ENCODE measurements around the gene MLLT1. TPM values are rescaled to one million over a fixed set of nuclear protein-coding genes. Genes with fewer than 3 reads are reported as not detected.

The MLLT1 gene
- total RNA-seq, 1 donor from 2014 or later, result 23.1 TPM

- no peak for TF ChIP-seq CTCF (IDR thresholded peaks at IDR 0.05; ENCODE audit: insufficient read depth, low read length, poor library complexity, severe bottlenecking)
- no peaks in the 10 kb centered on the region for H3K27me3 ChIP-seq (ENCODE audit: control insufficient read depth, insufficient read depth, low read length)
- no peaks in the 10 kb centered on the region for H3K36me3 ChIP-seq (ENCODE audit: control insufficient read depth, insufficient read depth, low read length)
- DNase-seq (ENCODE audit: low read depth), result no peak
- H3K4me3 ChIP-seq (ENCODE audit: low read depth, low read length), result no peak overlapping the region
Measured at GRCh38 chr19:6217752-6218334, 61.9 kb downstream of the MLLT1 start.

DNA sequence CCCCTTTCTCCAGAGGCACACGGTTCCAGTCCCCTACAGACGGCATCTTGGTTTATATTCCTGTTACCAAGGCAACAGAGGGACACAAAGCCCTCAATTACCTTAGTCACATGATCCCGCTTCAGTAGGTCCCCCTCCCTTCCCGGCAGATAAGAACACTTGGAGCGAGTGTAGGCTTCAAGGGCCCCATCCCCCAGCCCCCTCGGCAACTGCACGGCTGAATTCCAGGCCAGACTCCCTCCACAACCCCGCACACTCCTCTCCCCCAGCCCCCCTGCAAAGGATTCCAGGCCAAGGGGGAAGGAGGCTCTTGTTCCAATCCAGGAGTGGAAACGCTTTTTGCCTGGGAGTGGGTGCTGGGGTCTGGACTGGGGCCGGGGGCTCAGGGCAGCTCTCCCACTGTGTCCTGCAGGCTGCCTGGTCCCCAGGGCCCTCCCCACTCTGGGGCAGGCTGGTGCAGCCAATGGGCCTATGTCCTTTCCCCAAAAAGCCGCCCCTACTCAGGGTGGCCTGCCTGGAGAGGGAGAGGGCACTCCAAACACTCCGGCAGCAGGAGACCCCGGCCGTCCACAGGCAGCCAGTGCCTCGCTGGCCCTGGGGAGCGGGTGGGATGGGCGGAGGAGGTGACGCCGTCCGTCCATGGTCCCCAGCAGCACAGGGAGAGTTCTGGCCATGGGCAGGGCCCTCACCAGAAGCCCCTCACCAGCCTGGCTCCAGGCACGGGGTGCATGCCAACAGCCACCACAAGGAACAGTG, 62.6 kb downstream of the MLLT1 start:
- TF ChIP-seq CTCF (IDR thresholded peaks at IDR 0.05; ENCODE audit: insufficient read depth, low read length, poor library complexity, severe bottlenecking), result no peak
- no peaks in the 10 kb centered on the region for H3K36me3 ChIP-seq (ENCODE audit: control insufficient read depth, insufficient read depth, low read length)
- no peak for DNase-seq (ENCODE audit: low read depth)
- no peak overlapping the region for H3K4me3 ChIP-seq (ENCODE audit: low read depth, low read length)
- no peaks in the 10 kb centered on the region for H3K27me3 ChIP-seq (ENCODE audit: control insufficient read depth, insufficient read depth, low read length)

GRCh38 chr19:6216236-6216995, 63.4 kb downstream of the MLLT1 start:
- no peak for TF ChIP-seq CTCF (IDR thresholded peaks at IDR 0.05; ENCODE audit: insufficient read depth, low read length, poor library complexity, severe bottlenecking)
- Histone ChIP-seq H3K36me3 (ENCODE audit: control insufficient read depth, insufficient read depth, low read length) (no peaks in the 10 kb centered on the region), H3K4me3 (ENCODE audit: low read depth, low read length) (no peak overlapping the region), H3K27me3 (ENCODE audit: control insufficient read depth, insufficient read depth, low read length) (no peaks in the 10 kb centered on the region)
- no peak for DNase-seq (ENCODE audit: low read depth)

DNA sequence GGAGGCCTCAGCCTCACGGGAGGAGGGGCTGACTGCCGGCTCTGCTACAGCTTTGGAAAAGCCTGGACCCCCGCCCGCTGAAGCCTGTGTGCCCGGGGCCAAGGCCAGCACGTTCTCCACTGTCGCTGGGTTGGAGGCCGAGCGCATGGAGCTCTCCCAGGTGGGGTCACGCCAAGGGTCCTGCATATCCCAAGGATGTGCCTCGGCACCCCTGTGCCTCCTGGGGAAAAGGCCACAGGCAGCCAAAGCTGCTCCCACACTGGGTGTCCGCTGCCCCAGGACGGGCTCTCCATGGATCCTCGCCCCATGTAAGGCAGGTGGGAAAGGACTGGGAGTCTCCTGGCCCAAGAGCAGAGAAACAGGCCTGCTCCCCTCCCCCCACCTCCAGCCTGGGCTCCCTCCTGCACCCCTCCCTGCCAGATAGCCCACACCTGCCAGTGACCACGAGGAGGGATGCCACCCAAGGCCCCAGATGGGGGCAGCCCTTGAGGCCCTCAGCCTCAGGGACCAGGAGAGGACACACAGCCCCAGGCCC, 64.0 kb downstream of the MLLT1 start:
- no peaks in the 10 kb centered on the region for H3K36me3 ChIP-seq (ENCODE audit: control insufficient read depth, insufficient read depth, low read length)
- no peak overlapping the region for H3K4me3 ChIP-seq (ENCODE audit: low read depth, low read length)

More for the DNA sequence above, 64.0 kb downstream of the MLLT1 start:
- H3K27me3 ChIP-seq (ENCODE audit: control insufficient read depth, insufficient read depth, low read length), result no peaks in the 10 kb centered on the region
- no peak for DNase-seq (ENCODE audit: low read depth)
- TF ChIP-seq CTCF (IDR thresholded peaks at IDR 0.05; ENCODE audit: insufficient read depth, low read length, poor library complexity, severe bottlenecking), result no peak
